ENCODE data around the gene TXNDC11.

The TXNDC11 gene

GRCh38 chr16:11674818-11675560, 67.7 kb downstream of the TXNDC11 start:
- no peak for DNase-seq (ENCODE audit: low spot score)

- no peak for DNase-seq (ENCODE audit: low spot score)
These were observed 68.4 kb downstream of the TXNDC11 start for GRCh38 chr16:11674001-11674817.

- no peak for DNase-seq (ENCODE audit: low spot score)
These were observed 69.3 kb downstream of the TXNDC11 start for GRCh38 chr16:11673091-11674000.

- DNase-seq (ENCODE audit: low spot score), result no peak
These were observed 70.2 kb downstream of the TXNDC11 start for GRCh38 chr16:11672206-11673090.

GRCh38 chr16:11671676-11672075, 71.0 kb downstream of the TXNDC11 start:
- DNase-seq (ENCODE audit: low spot score), result no peak

GRCh38 chr16:11671271-11671670, 71.4 kb downstream of the TXNDC11 start:
- DNase-seq (ENCODE audit: low spot score), result no peak

GRCh38 chr16:11670171-11671131, 72.2 kb downstream of the TXNDC11 start:
- no peak for DNase-seq (ENCODE audit: low spot score)

- no peak for DNase-seq (ENCODE audit: low spot score)
These were observed 73.1 kb downstream of the TXNDC11 start for GRCh38 chr16:11669380-11670146.

- DNase-seq (ENCODE audit: low spot score), result no peak
These were observed 73.9 kb downstream of the TXNDC11 start for GRCh38 chr16:11668623-11669379.

GRCh38 chr16:11667824-11668622, 74.6 kb downstream of the TXNDC11 start, which contains the start of gene SNN:
SNN (plus strand) TSS chr16:11668455; CDS start chr16:11676060, 7,605 bp downstream.
- peak; percentile 97 for DNase-seq (ENCODE audit: low spot score)

- no peak for DNase-seq (ENCODE audit: low spot score)
These were observed 75.3 kb downstream of the TXNDC11 start for GRCh38 chr16:11667221-11667823.

- no peak for DNase-seq (ENCODE audit: low spot score)
These were observed 76.3 kb downstream of the TXNDC11 start for GRCh38 chr16:11666103-11667055.

GRCh38 chr16:11665071-11665491, 77.6 kb downstream of the TXNDC11 start:
- no peak for DNase-seq (ENCODE audit: low spot score)

GRCh38 chr16:11662582-11662981, 80.1 kb downstream of the TXNDC11 start:
- DNase-seq (ENCODE audit: low spot score), result no peak

- no peak for DNase-seq (ENCODE audit: low spot score)
These were observed 82.1 kb downstream of the TXNDC11 start for GRCh38 chr16:11660565-11660964.
